ENCODE measurements around the gene ADGRL3.

The ADGRL3 gene

DNA sequence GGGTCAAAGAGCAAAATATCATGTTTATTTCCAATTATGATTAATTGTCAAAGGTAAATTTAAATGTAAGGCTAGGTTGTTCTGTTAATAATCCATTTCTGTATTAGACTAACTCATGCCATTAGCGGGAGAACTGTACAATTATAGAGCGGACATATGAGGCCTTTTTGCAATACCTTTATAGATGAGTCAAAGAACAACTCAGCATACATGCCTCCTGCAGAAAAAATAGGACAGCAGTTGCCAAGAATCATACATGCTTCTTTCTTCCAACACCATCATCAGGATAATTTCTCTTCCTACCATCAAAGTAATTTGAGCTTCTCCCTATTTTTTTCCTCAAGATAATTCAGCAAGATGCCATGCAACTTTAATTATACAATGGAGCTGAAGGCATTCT lies 917.8 kb downstream of the ADGRL3 start:
- TF ChIP-seq, protein P1, sequence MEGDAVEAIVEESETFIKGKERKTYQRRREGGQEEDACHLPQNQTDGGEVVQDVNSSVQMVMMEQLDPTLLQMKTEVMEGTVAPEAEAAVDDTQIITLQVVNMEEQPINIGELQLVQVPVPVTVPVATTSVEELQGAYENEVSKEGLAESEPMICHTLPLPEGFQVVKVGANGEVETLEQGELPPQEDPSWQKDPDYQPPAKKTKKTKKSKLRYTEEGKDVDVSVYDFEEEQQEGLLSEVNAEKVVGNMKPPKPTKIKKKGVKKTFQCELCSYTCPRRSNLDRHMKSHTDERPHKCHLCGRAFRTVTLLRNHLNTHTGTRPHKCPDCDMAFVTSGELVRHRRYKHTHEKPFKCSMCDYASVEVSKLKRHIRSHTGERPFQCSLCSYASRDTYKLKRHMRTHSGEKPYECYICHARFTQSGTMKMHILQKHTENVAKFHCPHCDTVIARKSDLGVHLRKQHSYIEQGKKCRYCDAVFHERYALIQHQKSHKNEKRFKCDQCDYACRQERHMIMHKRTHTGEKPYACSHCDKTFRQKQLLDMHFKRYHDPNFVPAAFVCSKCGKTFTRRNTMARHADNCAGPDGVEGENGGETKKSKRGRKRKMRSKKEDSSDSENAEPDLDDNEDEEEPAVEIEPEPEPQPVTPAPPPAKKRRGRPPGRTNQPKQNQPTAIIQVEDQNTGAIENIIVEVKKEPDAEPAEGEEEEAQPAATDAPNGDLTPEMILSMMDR (conservative IDR thresholded peaks at IDR 0.05; ENCODE audit: control insufficient read depth, insufficient read depth, low read depth, low read length), result no peak
- H3K4me3 ChIP-seq (ENCODE audit: control insufficient read depth, low read depth, low read length), result no peak overlapping the region
- DNase-seq (ENCODE audit: low read depth), result no peak

DNA sequence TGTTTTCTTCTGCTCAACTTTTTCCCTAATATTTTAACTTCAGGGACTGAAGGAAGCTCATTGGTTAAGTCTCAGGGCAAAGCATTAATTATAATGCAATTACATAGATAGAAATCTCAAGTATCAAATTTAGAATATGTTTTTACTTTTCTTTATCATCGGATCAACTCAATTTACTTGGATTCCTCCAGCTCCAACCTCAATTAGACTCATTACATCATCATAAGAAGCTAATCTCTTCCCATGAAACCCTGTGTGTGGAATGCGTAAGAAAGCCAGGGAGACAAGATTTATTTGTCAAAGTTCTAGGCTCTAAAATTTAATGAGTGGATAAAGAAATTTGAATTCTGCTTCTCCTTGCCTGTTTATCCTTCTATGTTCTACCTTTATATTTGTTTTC lies 918.4 kb downstream of the ADGRL3 start:
- no peak for DNase-seq (ENCODE audit: low read depth)
- no peak overlapping the region for H3K4me3 ChIP-seq (ENCODE audit: control insufficient read depth, low read depth, low read length)
- TF ChIP-seq, protein P1 (conservative IDR thresholded peaks at IDR 0.05; ENCODE audit: control insufficient read depth, insufficient read depth, low read depth, low read length), result no peak

DNA sequence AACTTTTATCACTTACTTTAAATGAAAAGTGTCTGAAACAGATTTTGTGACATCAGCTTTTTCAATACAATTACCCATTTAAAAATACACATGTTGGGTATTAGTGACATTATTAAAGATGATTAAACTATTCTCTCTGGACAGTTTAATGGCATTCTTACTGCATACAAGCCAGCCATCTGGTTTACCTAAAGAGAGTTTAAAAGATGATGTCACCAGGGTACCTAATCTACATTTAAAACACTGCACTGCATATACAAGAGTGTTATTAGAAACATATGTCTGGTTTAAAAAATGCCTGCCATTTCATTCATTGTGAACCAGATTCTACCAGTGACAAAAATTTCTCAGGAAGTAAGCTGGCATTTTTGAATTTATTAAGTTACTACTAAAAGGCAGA lies 919.1 kb downstream of the ADGRL3 start:
- TF ChIP-seq, protein P1 (conservative IDR thresholded peaks at IDR 0.05; ENCODE audit: control insufficient read depth, insufficient read depth, low read depth, low read length), result no peak
- DNase-seq (ENCODE audit: low read depth), result no peak

DNA sequence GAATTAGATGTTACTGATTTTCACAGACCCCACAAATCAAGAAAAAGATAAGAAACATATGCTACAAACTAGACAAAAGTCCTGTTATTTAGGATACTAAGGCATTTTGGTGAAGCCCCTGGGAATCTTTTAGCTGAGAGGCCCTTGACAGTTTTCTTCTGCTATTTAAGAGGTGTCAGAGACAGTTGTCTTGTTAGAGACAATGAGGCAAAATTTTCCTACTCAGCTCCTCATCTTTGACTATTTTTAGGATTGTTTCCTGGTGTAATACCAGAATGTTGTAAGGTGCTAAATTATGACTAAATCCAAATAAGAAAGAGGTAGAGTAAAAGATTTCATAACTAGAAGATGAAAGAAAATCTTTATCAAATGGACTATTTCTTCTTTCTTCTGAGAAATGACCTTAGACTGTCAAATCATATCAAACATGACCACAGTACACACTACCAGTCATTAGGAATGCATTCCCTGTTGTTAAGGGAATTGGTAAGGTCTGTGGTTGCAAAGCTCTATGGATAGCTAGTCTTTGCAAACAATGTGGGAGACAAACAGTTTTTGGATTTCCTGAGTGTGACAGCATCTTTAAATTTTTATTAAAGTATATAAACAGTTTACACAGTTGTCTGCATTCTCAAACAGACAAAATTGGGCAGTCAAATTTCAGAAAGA lies 926.1 kb downstream of the ADGRL3 start:
- TF ChIP-seq, protein P1 (conservative IDR thresholded peaks at IDR 0.05; ENCODE audit: control insufficient read depth, insufficient read depth, low read depth, low read length), result no peak
- no peak overlapping the region for H3K4me3 ChIP-seq (ENCODE audit: control insufficient read depth, low read depth, low read length)
- DNase-seq (ENCODE audit: low read depth), result no peak

More for the DNA sequence above, 919.1 kb downstream of the ADGRL3 start:
- no peak overlapping the region for H3K4me3 ChIP-seq (ENCODE audit: control insufficient read depth, low read depth, low read length)
